ENCODE data around the gene PSME2. TPM values are rescaled to one million over a fixed set of nuclear protein-coding genes. Genes with fewer than 3 reads are reported as not detected.
A peak's percentile ranks its signal among the peaks of the same experiment; 100 is the strongest.

The PSME2 gene
- total and polyA plus RNA-seq, 2 of the 13 experiments (the other 11 are each of a cell fraction or from before 2014, with no cell fraction given) = 332 to 716 TPM

DNA sequence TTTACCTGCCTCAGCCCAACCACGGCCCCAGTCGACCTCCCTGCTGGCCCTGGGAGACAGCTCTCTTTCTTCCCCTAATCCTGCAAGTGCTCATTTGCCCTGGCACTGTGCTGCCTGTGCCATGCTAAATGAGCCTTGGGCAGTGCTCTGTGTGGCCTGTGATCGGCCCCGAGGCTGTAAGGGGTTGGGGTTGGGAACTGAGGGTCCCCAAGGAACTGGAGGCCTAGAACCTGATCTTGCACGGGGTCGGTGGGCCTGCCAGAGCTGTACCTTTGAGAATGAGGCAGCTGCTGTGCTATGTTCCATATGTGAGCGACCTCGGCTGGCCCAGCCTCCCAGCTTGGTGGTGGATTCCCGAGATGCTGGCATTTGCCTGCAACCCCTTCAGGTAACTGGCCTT is 3.7 kb upstream of the PSME2 start:
- POLR2A ChIA-PET = interaction anchor here (1.0 to 8.5 kb wide), 4 partner anchors 9 to 55 kb away, joined by 3 to 233 read pairs (median 102); partner anchors contain the start of genes DCAF11, EMC9, IRF9 and NRL
- peaks cover 31% of the 10 kb centered on the region for H3K4me1 ChIP-seq (ENCODE audit: insufficient read depth, low read length)
- no peaks in the 10 kb centered on the region for H3K9me3 ChIP-seq (ENCODE audit: low read length)
- H4K20me1 ChIP-seq (ENCODE audit: insufficient read depth, low read length) = peaks cover 7% of the 10 kb centered on the region
- no peak overlapping the region for H3K9ac ChIP-seq (ENCODE audit: insufficient read depth, low read depth, low read length)
- H3K79me2 ChIP-seq (ENCODE audit: insufficient read depth, low read length) = peaks cover 34% of the 10 kb centered on the region
- CTCF ChIA-PET (ENCODE audit: low intra/inter-chr PET ratio, low total read pairs) = no interaction called here
- H3K27ac ChIP-seq (ENCODE audit: extremely low read length, insufficient read depth, low read length) = no peak overlapping the region
- intact Hi-C loops (cut with micrococcal nuclease; ENCODE audit: unreplicated experiment) = no loop called here
- peaks cover 0 to 3% of the 10 kb centered on the region in 2 experiments; a peak in 1 of 5 replicates for H3K27me3 ChIP-seq (ENCODE audit: control insufficient read depth in 1 of 2, insufficient read depth in 2 of 2, low read length in 2 of 2)
- in situ Hi-C loops (cut with HindIII; ENCODE audit: extremely low pct_ligation_motif_present, low pct_unique_long_range_greater_than_20kb) = no loop called here
- H3K4me2 ChIP-seq (ENCODE audit: low read depth, low read length) = no peak overlapping the region
- BruUV-seq (replicated peaks) = no TSS peak
- DNase-seq (ENCODE audit: low spot score) = no peak
- H2AFZ ChIP-seq (ENCODE audit: low read length) = no peak overlapping the region
- peaks cover 36 to 44% of the 10 kb centered on the region in 2 experiments for H3K36me3 ChIP-seq (replicated peaks in 1 of 2; ENCODE audit: control insufficient read depth in 1 of 2, insufficient read depth in 2 of 2, low read length in 2 of 2)
- H3K4me3 ChIP-seq (replicated peaks in 1 of 3; ENCODE audit: insufficient read depth in 1 of 3, low read depth in 2 of 3, low read length in 3 of 3) = no peak overlapping the region
- ATAC-seq = no peak
- FAIRE-seq = no peak
- 0 out of 2 replicates have a peak, but pooled peaks have one; percentile 17 for TF ChIP-seq RBFOX2 (IDR thresholded peaks at IDR 0.05; ENCODE audit: low read depth, low read length)
- no peak for TF ChIP-seq ZNF780A (CRISPR knock-in tag; IDR thresholded peaks at IDR 0.05)
- TF ChIP-seq CHD2 (IDR thresholded peaks at IDR 0.05; ENCODE audit: low read depth, low read length) = 0 out of 2 replicates have a peak, but pooled peaks have one; percentile 25
- TF ChIP-seq AGO2 (optimal IDR thresholded peaks at IDR 0.05; ENCODE audit: low read depth, low read length) = peak; percentile 65
- TF ChIP-seq FOXJ3 (CRISPR knock-in tag; IDR thresholded peaks at IDR 0.05; ENCODE audit: borderline replicate concordance) = no peak
- TF ChIP-seq HCFC1 (IDR thresholded peaks at IDR 0.05; ENCODE audit: low read depth, low read length) = peak; percentile 9; the same call in 1 of the 2 replicates
- 0 out of 2 replicates have a peak, but pooled peaks have one; percentile 10 for TF ChIP-seq THAP9 (CRISPR knock-in tag; IDR thresholded peaks at IDR 0.05; ENCODE audit: borderline replicate concordance)
- TF ChIP-seq ZNF768 (CRISPR knock-in tag; IDR thresholded peaks at IDR 0.05) = peak; percentile 27; the same call in 1 of the 2 replicates
- 96% methylated on average over 9 of the region's 9 CpGs for WGBS (ENCODE audit: low lambda C conversion rate)
